OCI-LY7 (cell line): ENCODE data around the gene EBF3.

Source experiments
- CTCF ChIP-seq: fragments of 200-600 bp; sonication (generic); conservative IDR thresholded peaks from 2 replicates; pipeline ENCODE4 v1.5.1; 2014; ENCODE audit warnings: mild to moderate bottlenecking, antibody characterized with exemption, low read length, moderate library complexity, mixed read lengths
- EZH2phosphoT487 ChIP-seq: fragments of 200-600 bp; sonication (generic); IDR thresholded peaks from 2 replicates; pipeline ENCODE4 v1.6.1; 2018; ENCODE audit warnings: low read depth, borderline replicate concordance, mild to moderate bottlenecking, mixed run types, antibody characterized with exemption, low read length, moderate library complexity, mixed read lengths

- TF ChIP-seq CTCF (no peak), EZH2phosphoT487 (no peak)
Observed at GRCh38 chr10:129800796-129801340, 163.2 kb downstream of the EBF3 start.
